NCI-H1105 treated with DMSO at 0.1 percent for 48 hours (cell line): Measurements from ENCODE around the gene CELSR1.
"Not testable (repeated sequence)": the region's sequence is repeated elsewhere in the genome, so short reads cannot be mapped to it uniquely, and the experiment has no call there.

Experiments used
- DNase-seq: peaks from one replicate; lab custom pipeline; 2025; lab: John Stamatoyannopoulos, UW

The CELSR1 gene

GRCh38 chr22:46511151-46512038 lies 26.0 kb downstream of the CELSR1 start:
- no peak for DNase-seq

- DNase-seq, result no peak
Observed at GRCh38 chr22:46509416-46510089, 27.9 kb downstream of the CELSR1 start.

GRCh38 chr22:46508491-46508999 lies 28.9 kb downstream of the CELSR1 start:
- no peak for DNase-seq

DNA sequence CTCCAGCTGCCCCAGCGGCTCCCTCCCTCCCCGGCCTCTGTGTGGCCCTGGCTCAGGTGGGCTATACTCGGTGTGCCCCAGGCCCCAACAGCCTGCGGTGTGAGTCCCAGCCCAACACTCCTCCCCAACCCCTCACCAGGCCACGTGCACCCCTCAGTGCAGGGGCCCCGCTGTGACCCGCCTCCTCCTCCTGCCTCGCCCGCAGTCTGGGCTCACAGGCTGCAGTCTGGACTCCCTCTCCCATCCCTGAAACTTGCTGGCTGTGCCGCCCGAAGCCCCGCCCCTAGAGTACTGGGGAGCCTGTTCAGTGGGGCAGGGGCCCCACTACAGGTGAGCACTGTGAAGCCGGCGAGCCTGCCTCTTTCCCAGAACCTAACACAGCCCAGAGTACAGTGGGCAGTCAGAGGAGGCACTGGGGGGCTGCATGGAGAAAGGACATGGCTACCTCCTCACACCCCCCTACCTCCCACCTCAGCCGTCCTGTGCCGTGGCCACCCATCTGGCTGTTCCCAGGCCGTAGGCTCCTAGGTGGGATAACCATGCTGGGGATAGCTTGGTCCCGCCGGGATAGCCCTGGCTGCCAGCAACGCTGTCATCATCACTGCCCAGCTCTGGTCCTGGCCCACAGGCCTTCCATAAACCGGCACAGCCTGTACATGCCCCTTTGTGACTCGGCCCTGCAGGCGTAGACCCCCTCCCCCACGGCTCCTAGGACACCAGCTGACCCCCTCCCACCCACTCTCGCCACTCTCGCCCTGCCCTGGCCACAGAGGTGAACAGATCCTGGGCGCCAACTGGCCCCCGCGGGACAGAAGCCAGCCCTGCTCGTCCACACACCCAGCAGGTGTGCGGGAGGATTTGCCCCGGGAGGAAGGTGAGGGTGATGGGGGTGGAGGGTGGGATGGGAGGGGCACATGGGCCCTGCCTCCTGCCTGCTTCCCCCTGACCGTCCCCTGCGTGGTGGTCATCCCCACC lies 29.7 kb downstream of the CELSR1 start:
- no peak for DNase-seq

DNA sequence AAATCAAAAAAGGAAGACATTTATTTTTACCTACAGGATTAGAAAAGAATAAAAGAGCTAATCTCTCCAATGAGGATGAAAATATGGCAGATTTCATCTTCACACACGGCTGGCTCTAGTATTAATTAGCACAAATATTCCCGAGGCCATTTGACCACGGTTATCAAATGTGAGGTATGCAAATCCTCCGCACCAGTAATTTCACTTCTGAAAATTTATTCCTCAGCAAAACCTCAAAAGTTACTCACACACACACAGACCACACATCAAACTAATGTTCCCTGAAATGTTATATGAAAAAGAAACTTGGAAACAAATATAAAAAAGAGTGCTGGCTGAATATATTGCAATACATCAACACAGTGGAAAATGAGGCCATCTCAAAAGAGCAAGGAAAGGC lies 32.8 kb downstream of the CELSR1 start:
- DNase-seq, result no peak

GRCh38 chr22:46502440-46503175 lies 34.8 kb downstream of the CELSR1 start:
- no peak for DNase-seq

GRCh38 chr22:46501701-46502100 lies 35.7 kb downstream of the CELSR1 start:
- DNase-seq, result no peak

DNA sequence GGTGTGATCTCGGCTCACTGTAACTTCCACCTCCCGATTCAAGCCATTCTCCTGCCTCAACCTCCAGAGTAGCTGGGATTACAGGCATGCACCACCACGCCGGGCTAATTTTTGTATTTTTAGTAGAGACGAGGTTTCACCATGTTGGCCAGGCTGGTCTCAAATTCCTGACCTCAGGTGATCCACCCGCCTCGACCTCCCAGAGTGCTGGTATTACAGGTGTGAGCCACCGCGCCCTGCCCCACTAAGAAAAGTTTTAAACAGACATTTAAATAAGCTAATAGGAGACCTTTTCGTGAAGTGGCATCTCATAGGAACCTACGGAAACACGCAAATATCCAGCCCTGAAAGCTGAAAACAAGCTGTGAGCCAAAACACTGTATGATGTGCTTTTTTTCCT lies 36.2 kb downstream of the CELSR1 start:
- not testable (repeated sequence) for DNase-seq

DNA sequence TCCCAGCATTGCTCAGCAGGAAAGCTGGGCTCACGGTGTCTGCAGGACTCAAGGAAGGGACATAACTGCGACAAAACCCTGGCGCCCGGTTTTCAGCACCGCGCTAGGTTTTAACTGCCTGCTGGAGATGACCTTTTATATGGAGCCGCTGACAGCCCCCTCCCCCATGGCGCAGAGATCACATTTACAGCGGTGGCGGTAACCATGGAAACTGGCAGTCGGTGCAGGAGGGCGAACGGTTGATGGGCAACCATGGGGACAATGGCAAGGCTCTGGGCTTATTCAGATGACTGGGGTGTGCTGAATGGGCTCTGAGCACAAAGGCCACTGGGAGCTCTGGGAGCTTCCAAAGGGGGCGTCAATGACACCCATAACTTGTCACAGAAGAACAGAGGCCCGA lies 37.2 kb downstream of the CELSR1 start:
- no peak for DNase-seq

DNA sequence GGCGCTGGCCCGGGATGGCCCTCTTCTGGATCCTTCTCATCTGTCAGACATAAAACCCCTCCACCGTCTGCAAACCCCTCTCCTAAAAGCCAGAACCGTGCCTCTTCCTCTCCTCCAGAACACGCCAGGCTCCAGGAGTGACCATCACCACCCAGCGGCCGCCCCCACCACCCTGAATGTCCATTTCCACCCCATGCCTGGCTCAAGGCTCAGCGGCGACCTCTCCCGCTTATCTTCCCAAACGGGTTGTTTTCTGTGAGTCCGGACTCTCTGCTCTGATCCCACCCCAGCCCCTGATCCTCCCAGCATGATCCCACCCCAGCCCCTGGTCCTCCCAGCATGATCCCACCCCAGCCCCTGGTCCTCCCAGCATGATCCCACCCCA lies 37.6 kb downstream of the CELSR1 start:
- DNase-seq, result no peak

DNA sequence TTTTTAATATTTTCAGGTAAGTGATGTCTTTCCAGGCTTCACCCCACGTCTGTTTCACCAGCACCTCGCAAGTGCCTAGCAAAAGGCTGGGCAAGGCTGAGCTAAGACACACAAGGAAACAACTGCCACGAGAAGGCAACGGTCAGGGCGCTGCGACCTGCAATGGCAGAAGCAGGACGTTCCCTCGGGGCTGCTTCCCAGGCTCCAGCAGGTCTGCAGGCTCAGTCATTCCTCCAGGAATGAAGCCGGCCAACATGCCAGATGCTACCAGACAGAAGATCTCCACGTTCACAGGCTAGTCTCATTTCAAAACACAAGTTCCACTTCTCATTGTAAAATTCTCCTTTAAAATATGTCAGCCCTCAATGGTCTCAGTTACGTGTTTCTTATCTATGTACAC lies 45.5 kb downstream of the CELSR1 start:
- DNase-seq, result no peak

GRCh38 chr22:46490538-46490937 lies 46.9 kb downstream of the CELSR1 start:
- DNase-seq, result no peak

GRCh38 chr22:46486996-46487717 lies 50.3 kb downstream of the CELSR1 start:
- no peak for DNase-seq

DNA sequence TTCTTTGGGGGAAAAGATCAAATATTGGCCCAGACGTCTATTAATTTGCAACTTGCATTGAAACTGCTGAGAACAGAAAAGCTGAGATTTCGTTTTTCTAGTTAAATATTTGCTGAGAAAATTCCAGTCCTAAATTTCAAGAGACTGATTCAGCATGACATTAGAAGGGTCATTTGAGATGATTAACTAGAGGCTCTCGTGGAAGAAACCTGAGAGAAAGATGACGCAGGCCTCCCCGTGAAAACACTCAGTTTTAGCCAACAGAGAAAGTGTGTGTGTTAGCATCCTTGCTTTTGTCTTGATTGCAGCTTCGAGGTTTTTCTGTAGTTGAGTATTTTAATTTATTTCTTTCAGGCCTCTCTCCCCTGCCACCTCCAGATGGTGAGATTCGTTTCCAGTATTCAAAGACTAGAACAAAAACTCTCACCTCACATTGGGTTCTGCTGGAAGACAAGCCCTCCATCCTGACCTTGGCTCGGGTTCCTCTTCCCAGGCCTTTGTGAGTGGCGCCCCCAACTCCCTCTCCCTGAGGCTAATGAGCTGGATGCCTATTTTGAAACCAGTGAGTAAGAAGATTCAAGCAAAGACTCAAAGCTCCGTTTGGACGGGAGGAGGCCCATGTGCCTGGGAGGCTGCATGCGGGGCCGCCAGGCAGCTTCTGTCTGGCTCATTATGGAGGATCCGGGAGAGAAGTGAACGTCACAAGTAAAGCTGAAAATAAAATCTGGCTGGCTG lies 52.4 kb downstream of the CELSR1 start:
- DNase-seq, result no peak

DNA sequence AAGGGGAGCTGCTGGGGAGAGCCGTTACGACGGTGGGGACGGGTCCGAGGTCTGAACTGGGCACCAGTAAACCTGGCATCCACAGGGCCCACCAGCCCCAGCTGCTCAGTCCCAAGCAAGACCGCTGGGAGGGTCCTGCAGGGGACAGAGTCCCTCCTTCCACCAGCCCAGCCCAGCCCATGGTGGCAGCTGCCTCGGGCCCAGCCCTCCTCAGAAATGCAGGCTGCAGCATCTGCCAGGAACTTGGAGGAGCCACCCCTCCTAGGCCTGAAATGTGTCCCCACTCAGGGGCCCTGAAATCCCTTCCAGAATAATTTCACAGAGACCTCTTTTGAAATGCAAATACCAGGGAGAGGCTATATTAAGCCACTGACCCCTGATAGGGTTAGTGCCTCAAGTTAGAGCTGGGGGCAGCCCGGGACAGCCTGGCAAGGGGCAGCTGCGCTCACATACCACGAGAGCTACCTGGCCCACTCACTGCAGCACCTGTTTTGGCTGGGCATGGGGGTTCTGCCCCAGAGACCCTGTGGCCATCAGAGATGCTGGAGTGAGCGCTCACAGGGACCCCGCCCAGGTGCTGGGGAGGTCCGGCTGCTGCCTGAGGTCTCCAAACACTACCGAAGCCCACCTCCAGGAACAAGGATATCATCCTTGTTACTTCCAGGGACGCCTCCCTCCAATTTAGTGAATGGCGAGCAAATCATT lies 53.1 kb downstream of the CELSR1 start:
- no peak for DNase-seq

GRCh38 chr22:46483353-46483752 lies 54.1 kb downstream of the CELSR1 start:
- DNase-seq, result no peak

- DNase-seq, result no peak
Observed at GRCh38 chr22:46482056-46482675, 55.3 kb downstream of the CELSR1 start.

- no peak for DNase-seq
Observed at GRCh38 chr22:46481386-46481785, 56.0 kb downstream of the CELSR1 start.

DNA sequence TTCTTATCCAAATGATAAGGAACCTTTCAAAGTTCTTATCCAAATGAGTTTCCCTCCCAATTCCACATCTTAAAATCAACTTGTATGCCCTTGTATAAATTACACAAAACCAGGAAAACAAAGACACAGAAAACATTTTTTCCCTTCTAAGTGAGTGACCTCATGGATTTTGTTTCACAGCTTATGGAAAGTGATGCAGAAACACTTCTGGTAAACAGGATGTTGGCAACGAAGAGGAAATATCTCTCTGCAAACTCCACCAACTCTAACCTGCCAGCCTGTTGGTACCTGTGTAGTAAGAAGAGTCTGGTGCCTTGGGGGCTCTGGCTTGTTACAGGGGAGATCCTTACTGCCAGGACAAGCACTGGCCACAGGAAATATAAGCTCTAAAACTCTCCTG lies 57.0 kb downstream of the CELSR1 start:
- no peak for DNase-seq
